NCI-H2107 treated with DMSO at 0.1 percent for 48 hours (cell line): ENCODE results near the gene EIF3L.

Experiments
- DNase-seq: peaks from one replicate; lab custom pipeline; 2025; ENCODE audit not compliant: unreplicated experiment; lab: John Stamatoyannopoulos, UW

The EIF3L gene

DNA sequence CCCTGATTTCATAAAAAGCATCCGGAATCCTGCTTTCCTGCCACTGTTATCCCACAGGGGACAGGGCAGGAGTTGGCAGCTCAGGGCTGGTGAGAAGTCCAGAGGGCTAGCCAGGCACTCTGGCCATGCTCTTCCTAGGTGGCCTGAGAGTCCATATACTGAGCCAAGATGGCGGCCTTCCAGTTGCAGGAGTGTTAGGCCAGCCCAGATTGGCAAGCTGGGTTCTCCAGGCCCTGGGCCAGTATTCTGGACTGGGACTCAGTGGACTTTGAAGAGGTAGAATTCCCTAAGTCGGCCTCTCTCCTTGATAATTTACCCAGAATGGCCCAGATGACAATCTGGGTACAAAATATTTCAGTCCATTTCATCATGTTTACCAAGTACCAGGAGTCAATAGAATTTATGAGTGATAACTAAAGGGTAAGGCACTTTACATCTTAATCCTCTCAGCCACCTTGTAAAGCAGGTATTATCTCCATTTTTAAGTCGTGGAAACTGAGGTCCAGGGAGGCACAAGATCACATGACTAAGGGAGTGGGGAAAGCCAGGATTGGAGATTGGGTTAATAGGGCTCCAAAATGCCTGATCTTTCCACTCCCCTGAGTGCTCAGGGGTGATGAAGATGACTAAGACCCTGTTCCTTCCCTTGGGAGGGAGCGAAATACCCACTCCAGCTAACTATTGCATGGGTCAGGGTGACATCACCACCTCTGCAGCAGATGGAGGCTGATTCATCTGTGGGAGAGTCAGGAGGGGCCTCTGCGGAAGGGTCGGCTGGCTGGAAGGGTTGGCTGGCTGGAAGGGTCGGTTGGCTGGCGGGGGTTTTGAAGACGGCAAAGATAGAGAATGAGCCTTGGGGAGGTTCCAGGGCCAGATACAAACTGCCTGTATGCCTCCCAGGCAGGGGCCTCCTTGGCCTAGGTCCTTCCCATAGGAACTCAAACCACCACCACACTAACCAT is 55.6 kb downstream of the EIF3L start:
- DNase-seq: no peak

DNA sequence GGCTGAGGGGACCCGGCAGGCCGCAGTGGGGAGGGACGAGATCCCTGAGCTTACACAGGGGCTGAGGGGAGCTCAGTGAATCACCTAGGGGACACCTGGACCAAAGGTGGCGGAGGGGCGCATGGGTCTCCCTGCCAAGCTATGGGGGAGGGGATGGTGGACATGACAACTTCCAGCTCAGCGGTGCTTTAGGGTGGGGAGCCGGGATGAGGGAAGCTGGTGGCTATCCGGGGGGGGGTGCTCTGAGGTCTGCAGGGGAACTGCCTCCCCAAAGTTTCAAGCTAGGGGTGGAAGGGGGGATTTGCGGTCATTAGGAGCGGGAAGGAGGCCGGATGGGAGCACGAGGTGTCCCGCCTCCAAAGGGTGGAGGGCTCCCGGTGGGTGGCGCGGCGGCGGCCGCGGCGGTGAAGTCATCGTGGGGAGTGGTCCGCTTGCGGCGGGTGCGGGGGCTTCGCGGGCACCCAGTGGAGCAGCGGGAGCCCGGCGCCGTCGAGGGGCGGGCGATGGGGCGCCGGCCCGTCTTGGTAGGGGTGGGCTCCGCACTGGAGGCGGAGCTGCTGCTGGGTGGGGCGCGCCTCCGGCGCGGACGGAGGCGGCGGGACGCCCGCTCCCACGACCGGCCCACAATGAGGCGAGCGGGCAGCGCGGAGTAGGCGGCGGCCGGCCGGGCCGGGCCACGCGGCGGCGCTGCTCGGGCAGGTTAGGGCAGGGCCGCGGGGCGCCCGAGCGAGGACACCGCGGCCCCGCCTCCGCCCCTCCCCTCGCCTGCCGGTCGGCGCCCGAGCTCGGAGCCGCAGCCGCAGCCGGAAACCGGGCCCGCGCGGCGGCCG is 56.5 kb downstream of the EIF3L start, which contains the start of gene MICALL1:
Gene MICALL1 (plus strand): TSS at position 764 of the 830 bp plus-strand sequence. CDS start 126 bp downstream, outside the sequence.
- DNase-seq: no peak

DNA sequence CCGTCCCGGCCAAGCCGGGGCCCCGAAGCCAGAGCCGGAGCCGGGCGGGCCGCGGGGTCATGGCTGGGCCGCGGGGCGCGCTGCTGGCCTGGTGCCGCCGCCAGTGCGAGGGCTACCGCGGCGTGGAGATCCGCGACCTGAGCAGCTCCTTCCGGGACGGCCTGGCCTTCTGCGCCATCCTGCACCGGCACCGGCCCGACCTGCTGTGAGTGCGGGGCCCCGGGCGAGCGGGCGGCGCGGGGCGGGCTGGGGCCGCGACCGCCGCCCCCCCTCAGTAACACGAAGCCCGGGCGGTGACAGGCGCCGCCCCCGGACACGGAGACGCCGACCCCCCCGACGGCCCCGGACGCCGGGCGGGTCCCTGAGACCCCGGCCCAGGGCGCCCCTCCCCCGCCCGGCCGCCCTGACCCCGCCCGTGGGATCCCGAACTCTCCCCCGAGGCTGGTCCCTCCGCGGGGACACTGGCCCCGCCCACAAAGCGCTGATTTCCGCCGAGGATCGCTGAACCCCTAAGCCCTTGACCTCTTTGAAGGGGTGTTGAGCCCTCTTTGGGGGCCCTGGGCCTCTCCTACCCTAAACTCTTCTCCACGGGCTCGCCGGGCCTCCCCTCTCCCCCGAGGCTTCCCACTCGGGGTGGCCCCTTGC is 57.3 kb downstream of the EIF3L start:
- DNase-seq: no peak

DNA sequence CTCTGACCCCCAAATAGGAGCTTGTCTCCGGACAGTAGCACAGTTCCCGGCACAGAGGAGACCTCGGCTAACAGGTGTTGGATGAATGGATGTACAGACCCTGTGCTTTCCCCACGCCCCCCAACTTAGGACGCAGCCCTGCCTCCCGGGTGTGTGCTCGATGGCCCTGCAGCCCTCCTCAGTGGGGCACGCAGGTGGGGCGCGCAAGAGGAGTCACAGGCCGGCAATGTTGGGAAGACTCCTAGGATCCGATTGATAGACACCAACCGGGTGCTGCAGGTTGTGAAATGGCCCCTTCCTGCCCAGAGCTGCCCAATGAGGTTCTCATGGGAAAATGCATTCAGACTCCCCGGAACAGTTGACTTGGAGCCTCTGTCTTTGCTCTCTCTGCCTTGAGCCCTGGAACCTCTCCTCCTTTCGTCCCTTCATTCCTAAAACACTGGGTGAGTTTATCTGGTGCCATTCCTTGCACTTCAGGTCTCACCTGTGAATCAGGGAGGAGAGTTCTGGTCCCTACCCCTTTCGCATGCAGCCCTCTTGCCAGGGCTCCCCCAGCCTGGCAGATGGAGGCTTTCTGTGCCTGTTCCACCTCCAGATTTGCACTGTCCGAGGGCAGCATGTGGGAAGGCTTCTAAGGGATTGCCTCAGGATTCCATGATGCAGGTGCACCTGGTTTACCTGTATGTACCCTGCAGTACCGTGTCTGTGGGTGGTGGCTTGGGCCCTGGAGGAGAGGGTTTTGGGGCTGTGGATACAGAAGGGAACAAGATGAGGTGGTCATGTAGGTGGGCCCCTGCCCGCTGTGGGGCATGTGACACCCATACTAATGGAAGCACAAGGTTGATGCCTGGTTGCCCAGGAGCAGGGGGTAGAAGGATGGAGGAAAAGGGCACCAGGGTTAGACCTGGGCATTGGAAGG is 58.1 kb downstream of the EIF3L start:
- no peak for DNase-seq

DNA sequence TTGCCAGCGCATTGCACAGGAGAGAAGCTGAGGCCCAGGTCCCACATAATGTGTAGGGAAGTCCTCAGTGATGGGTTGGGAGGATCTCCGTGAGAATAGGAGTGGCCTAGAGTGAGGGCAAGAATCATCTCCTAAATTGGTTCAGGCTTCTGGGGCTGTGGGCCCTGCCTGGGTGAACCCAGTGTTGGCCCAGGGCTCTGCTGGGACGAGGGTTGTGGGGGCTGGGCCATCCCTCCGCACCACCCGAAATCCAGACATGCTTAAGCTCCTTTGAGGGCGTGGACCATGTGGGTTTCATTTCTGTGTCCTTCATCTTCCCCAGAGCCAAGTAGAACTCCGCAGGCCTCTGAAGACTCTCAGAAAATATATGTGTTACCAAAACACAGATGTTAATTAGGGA is 60.5 kb downstream of the EIF3L start:
- no peak for DNase-seq

DNA sequence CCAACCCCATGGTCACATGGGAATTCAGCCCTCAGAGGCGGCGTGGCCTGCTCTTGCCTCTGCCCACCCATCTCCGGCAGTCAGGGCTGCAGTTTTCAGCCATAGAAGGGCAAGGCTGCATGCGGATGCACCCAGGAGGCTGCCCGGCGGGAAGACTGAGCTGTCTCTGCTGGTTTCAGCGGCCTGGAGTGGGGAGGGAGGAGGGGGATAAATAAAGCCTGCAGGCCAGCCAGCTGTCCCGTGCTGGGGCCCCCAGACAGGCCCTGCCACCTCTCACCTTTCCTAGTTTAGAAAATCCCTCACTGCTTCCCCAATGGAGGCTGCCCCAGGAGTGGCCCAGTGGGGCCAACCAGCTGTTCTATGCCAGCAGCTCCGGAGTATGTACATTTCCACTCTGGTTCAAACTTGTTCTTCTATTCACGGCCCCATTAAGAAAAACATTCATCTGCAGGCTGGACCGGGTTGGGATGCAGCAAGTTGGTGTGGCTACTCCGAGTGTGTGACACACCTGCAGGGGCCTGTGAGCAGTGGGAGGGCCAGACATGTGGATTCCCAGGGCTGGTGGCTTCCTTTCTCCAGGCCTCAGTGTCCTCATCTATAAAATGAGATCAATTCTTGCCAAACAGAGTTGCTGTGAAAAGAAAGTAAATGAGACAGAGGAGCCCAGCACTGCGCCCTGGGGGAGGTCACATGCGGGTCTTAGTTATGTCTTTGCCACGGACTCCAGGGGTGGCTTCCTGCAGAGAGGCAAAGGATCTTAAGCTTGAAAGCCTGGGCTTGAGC is 61.9 kb downstream of the EIF3L start:
- DNase-seq: no peak

DNA sequence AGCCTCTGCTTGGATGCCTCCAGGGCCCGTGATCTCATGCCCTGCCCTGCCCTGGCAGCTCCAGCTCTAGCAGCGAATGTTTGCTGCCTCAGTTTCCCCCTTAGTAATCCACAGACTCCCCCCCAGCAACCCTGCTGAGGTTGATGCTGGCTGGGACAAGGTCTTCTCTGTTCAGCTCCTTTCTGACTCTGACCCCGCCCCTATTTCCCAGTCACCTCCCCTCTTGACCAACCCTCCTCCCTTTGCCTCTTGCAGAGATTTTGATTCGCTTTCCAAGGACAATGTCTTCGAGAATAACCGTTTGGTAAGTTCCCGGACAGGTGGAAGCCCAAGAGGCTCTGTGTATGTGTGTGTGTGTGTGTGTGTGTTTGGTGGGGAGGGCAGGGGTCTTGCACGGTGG is 62.5 kb downstream of the EIF3L start:
- no peak for DNase-seq

DNA sequence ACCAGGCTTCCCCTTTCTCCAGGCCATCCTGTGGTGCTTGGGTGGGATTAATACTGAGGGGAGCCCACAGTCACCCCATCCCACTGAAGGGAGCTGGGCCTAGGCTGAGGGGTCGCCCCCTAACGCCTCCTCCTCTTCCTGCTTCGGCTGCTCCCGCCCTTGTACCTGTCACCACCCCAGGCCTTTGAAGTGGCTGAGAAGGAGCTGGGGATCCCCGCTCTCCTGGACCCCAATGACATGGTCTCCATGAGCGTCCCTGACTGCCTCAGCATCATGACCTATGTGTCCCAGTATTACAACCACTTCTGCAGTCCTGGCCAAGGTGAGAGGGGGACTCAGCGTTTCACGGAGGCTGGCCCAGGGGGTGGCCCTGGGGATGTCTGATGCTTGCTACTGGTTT is 63.0 kb downstream of the EIF3L start:
- no peak for DNase-seq

DNA sequence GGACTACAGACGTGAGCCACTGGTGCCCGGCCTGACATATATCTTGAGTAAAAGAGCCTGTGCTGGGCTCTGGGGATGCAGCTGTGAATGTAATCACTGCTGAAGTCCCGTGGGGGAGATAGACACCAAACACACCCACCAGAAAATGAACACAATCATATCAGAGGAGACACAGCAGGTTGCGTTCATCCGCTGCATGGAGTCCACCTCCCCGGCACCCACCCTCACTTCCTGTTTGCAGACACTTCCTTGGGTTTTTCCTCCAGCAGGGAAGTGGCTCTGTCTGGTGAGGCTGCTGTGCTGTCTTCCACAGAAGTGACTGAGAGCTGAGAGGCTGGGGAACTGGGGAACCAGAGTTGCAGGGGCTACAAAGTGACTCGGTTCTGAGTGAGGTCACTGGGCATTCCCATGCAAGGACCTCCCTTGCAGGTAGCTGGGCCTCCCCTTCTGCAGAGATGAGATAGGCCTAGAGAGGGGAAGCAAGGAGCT is 64.1 kb downstream of the EIF3L start:
- DNase-seq: no peak

DNA sequence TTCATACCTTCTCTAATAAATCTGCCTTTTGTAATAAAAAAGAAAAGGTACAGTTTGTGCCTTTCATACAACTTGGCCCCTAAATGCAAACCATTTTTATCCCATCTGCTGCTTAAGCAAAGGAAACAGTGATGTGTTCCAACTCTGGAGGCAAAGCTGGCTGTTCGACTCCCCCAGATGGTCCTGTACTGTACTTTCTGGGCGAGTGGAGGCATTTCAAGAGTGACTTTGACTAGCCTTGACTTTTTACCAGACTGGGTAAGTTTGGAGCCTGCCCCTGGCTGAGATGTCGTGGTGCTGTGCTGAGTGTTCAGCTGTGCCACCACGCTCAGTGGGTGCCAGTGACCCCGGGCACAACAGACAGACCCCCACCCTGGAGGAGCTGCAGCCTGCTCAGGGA is 67.1 kb downstream of the EIF3L start:
- DNase-seq: no peak

DNA sequence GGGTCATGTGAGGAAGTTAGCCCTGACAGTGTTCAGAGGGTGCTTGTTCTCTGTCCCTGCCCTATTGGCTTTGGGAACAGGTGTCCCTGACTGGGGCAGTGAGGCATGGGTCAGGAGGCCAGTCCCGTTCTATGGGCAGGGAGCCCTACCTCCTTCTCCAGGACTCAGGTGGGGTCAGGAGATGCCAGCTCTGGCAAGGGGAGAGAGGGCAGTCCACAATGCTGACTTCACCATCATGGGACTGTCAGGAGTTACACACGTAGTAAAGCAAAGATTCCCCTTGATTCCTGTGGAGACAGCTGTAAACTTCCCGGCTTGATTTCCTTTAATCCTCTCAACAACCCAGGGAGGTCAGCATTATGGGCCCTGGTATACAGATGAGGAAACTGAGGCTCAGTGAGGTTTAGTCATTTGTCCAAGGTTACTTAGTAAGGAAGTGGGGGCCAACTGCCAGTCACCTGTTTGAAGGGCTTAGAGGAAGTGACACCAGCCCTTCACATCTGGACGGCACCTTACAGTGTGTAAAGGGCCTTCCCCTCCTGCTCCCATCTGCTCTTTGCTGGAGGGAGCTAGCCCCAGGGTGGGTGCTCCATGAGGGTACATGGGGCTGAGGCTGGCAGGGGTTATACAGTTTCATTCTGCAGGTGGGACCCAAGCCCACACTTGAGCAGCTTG is 68.8 kb downstream of the EIF3L start:
- DNase-seq: no peak

DNA sequence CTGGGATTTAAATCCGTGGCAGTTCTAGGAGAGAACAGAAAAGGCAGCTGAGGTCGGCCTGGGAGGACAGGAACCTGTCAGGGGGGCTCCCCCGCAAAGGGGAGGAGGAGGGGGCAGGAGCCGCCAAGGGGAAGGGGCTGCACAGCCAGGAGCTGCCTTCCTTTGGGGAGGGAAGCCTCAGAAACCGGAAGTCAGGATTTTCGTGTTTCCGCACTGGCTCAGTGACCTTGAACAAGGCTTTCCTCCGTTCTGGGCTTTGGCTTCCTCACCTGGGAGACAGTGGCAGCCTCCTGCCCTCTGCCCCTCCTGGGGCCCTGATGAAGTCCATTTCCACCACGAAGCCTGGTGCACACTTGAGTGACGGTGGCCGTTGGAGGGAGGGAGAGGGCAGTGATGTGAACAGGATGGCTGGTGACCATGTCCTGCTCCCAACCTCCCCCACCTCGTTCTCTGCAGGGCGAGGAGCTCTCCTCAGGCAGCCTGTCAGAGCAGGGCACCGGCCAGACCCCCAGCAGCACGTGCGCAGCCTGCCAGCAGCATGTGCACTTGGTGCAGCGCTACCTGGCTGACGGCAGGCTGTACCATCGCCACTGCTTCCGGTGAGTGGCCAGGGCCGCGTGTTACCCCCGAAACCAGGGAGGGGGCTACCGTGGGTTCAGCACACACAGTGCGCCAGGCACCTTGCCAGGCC is 69.5 kb downstream of the EIF3L start:
- no peak for DNase-seq

DNA sequence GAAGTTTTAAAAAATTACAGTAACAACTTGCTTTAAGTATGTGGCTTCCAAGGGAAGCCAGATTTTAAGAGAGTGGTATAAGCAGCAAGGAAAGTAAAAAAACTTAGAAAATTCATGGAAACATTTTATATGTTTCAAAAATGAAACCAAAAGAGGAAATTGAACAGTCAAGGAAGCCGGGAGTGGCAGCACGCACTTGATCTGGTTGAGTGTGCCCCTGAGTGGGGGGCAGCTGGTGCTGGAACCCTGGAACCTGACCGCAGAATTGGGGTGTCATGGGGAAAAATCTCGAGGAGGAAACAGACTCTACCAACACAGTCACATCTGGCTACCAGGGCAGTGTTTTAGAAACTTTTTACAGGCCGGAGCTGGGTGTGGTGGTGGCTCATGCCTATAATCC is 70.9 kb downstream of the EIF3L start:
- no peak for DNase-seq

DNA sequence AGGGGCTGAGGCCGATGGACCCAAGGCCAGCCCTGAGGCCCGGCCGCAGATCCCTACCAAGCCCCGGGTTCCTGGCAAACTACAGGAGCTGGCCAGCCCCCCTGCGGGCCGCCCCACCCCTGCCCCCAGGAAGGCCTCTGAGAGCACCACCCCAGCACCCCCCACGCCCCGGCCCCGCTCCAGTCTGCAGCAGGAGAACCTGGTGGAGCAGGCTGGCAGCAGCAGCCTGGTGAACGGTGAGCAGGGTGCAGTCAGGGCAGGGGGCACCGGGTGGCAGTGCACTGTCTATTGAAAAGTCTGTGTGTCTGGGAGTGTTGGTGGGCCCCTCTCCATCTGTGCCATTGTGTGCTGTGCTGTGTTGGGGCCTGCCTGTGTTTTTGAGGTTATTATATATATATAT is 73.0 kb downstream of the EIF3L start:
- no peak for DNase-seq

DNA sequence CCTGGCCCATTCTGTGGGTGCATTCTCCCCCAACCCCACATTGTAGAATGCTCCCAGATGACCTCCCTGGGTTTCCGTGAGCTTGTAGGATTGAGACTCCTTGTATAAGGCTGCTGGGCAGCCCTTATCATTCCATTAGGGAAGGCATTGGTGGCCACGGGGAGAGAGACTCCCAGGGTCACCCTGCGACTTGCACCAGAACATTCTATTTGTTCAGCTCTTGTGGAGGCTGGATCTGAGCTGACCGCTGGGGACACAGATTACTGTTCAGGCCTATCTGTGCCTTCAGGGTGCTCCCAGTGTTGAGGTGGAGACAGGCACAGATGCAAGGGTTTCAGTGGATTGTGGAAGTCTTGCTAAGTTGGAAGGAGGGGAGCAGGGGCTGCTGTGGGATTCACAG is 74.7 kb downstream of the EIF3L start:
- DNase-seq: no peak

DNA sequence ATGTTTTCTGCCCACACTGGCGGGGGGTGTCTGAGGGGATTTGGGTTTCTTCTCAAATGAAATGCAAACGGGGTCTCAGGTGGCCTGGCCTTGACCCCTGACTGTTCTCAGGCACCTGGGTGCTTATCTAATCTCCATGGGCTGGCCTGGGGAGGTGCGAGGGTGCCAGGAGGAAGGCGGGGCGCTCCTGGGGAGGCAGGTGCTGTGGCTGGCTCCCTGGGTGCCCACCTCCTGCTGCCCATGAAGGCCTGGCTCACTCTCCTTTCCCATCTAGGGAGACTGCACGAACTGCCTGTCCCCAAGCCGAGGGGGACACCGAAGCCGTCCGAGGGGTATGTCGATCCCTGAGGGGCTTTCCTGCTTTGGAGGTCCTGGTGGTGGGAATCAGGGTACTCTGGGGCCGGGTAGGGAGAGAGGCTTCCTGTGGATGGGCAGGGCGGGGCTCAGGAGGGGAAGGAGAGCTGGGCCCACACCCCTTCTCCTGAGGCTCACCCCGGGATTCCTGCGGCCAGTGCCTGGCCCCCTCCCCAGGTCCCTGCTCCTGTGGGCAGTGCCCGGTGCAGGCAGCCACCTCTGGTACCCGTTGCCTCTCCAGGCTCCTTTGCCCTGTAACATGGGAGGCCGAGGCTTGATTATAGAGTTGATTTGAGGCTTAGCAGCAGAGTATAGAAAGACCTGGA is 75.3 kb downstream of the EIF3L start:
- DNase-seq: no peak

DNA sequence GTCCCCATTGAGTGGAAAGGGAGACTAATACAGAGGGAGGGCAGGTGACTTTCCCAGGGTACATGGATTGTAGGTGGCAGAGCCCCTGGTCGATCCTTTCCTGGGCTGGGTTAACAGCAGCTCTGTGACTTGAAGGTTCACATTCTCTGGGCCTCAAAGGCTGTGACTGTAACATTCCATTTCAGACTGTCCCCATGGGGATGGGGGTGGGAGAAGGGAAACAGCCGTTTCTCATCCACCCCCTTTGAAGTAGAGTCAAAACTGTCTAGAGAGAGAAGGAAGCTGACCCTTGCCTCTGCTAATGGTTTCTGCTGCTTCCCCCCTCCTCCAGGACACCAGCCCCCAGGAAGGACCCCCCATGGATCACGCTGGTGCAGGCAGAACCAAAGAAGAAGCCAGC is 76.1 kb downstream of the EIF3L start:
- DNase-seq: no peak

DNA sequence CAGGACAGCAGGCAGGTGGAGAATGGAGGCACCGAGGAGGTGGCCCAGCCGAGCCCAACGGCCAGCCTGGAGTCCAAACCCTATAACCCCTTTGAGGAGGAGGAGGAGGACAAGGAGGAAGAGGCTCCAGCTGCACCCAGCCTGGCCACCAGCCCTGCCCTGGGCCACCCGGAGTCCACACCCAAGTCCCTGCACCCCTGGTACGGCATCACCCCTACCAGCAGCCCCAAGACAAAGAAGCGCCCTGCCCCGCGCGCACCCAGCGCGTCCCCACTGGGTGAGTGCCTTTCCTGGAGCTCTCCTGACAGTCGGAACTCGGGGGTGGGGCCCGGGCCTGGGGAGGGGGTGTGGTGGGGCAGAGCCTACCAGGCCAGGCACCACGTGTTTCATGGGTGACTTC is 76.5 kb downstream of the EIF3L start:
- no peak for DNase-seq
